ENCODE data around the gene C5orf24.

Gene C5orf24

GRCh38 chr5:134857401-134857800, 11.6 kb downstream of the C5orf24 start:
- TF ChIP-seq CTCF (IDR thresholded peaks at IDR 0.05; ENCODE audit: low read length, missing control alignments): no peak
- H3K4me3 ChIP-seq (replicated peaks; ENCODE audit: low read depth, low read length): no peak overlapping the region
- no peak for DNase-seq (ENCODE audit: low read depth)

GRCh38 chr5:134864707-134865106, 18.9 kb downstream of the C5orf24 start:
- no peak for DNase-seq (ENCODE audit: low read depth)
- TF ChIP-seq CTCF (IDR thresholded peaks at IDR 0.05; ENCODE audit: low read length, missing control alignments): no peak
- no peak overlapping the region for H3K4me3 ChIP-seq (replicated peaks; ENCODE audit: low read depth, low read length)

GRCh38 chr5:134873494-134873893, 27.7 kb downstream of the C5orf24 start:
- peak overlapping the region; percentile 84 for H3K4me3 ChIP-seq (replicated peaks; ENCODE audit: low read depth, low read length)
- no peak for DNase-seq (ENCODE audit: low read depth)
- TF ChIP-seq CTCF (IDR thresholded peaks at IDR 0.05; ENCODE audit: low read length, missing control alignments): no peak

- H3K4me3 ChIP-seq (replicated peaks; ENCODE audit: low read depth, low read length): peak within 1 kb of the TSS; percentile 84
- peak; percentile 87 for DNase-seq (ENCODE audit: low read depth)
- no peak for TF ChIP-seq CTCF (IDR thresholded peaks at IDR 0.05; ENCODE audit: low read length, missing control alignments)
Measured at GRCh38 chr5:134873987-134874830, 28.4 kb downstream of the C5orf24 start, which contains the start of gene TXNDC15. Gene TXNDC15, plus strand, starts transcription at chr5:134874371. Its CDS starts 57 bp downstream, at chr5:134874428.

- peak; percentile 84 for DNase-seq (ENCODE audit: low read depth)
- H3K4me3 ChIP-seq (replicated peaks; ENCODE audit: low read depth, low read length): peak overlapping the region; percentile 84
- no peak for TF ChIP-seq CTCF (IDR thresholded peaks at IDR 0.05; ENCODE audit: low read length, missing control alignments)
Measured at GRCh38 chr5:134874831-134875655, 29.3 kb downstream of the C5orf24 start.

GRCh38 chr5:134877159-134877558, 31.4 kb downstream of the C5orf24 start:
- no peak overlapping the region for H3K4me3 ChIP-seq (replicated peaks; ENCODE audit: low read depth, low read length)
- TF ChIP-seq CTCF (IDR thresholded peaks at IDR 0.05; ENCODE audit: low read length, missing control alignments): no peak
- DNase-seq (ENCODE audit: low read depth): no peak
